IPS-18c (cell line): ENCODE measurements around the gene UBB.
"Not testable (repeated sequence)": the region's sequence is repeated elsewhere in the genome, so short reads cannot be mapped to it uniquely, and the experiment has no call there.

Source experiments
- H3K4me3 ChIP-seq: 2 replicates; pipeline ENCODE4 v1.7.0; 2013; ENCODE audit warnings: low read depth, mild to moderate bottlenecking, low read length, moderate library complexity; ENCODE audit not compliant: insufficient read depth
- H3K9me3 ChIP-seq: one replicate; pipeline ENCODE4 v1.6.1; 2013; ENCODE audit warnings: mild to moderate bottlenecking, low read length, moderate library complexity; ENCODE audit not compliant: control insufficient read depth, insufficient read depth

The UBB gene

DNA sequence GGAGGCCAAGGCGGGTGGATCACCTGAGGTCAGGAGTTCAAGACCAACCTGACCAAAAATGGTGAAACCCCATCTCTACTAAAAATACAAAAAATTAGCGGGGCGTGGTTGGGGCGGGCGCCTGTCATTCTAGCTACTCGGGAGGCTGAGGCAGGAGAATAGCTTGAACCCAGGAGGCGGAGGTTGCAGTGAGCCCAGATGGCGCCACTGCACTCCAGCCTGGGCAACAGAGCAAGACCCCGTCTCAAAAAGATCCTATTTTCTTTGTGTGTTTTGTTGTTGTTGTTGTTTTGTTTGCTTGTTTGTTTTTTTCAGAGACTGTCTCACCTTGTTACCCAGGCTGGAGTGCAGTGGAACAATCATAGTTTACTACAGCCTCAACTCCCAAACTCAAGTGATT, 23.0 kb downstream of the UBB start:
- H3K4me3 ChIP-seq, H3K9me3 ChIP-seq: not testable (repeated sequence)

DNA sequence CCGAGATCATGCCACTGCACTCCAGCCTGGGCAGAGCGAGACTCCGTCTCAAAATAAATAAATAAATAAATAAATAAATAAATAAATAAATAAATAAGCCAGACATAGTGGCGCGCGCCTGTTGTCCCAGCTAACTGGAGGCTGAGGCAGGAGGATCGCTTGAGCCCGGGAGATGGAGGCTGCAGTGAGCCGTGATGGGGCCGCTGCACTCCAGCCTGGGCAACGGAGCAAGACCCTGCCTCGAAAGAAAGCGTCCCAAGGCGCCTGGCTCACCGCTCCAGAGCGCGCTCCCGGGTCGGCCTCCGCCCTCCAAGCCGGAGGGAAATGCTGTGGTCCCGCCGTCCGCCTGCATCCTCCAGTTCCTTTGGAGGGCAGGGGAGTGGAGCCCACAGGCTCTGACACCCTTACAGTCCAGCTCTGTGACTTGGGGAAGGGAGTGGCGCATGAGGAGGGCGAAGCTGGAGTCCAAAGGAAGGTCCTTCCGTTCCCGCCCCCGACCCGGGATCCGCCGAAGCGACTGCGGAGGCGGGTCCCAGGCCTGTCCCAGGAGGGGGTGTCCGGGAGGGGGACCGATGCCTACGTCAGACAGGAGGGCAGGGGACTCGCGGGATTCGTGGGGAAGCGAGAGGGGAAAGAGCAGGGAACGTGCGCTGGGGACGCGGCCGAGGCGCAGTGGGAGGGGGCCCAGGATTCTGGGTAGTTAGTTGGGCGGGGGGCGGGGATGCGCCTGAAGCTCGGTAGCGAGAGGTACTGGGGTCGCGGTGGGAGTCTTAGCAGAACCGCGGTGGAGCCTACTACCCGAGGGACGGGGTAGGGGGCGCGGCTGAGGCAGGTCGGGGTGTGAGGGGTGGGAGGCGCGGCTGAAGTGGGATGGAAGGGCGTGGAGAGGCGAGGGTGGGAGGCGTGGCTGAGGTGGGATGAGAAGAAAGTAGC, 26.1 kb downstream of the UBB start:
- no peaks in the 10 kb centered on the region for H3K9me3 ChIP-seq
- peak overlapping the region; percentile 67 for H3K4me3 ChIP-seq

DNA sequence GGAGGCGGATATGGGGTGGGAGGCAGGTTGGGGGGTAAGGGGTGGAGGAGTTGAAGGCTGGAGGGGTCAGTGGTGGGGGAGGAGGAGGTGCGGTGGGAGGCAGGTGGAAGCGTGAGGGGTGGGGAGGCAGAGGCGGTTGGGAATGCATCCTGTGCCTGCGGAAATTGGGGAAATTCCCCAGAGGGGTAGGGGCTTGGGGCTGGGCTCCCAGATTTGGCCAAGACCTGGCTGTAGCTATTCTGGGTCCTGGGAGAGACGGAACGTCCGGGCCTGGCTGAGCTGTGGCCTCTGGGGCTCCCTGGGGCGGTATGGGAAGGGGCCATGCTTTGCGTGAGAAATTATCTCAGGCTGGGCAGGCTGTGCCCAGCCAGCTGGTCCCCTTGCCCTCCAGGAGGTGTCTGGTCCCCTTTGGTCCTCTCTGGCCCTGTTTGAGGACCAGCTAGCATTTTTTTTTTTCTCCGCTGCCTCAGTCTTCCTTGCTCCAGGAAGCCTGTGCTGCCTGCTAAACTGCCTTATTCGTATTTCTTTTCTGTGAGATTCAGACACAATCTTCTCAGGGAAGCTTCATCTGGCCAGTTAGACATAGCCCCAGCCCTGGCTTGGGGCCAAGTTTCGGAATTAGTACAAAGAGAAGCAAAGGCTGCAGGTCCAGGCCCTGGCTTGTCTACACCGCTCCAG, 27.2 kb downstream of the UBB start:
- Histone ChIP-seq H3K9me3 (no peaks in the 10 kb centered on the region), H3K4me3 (no peak overlapping the region)

DNA sequence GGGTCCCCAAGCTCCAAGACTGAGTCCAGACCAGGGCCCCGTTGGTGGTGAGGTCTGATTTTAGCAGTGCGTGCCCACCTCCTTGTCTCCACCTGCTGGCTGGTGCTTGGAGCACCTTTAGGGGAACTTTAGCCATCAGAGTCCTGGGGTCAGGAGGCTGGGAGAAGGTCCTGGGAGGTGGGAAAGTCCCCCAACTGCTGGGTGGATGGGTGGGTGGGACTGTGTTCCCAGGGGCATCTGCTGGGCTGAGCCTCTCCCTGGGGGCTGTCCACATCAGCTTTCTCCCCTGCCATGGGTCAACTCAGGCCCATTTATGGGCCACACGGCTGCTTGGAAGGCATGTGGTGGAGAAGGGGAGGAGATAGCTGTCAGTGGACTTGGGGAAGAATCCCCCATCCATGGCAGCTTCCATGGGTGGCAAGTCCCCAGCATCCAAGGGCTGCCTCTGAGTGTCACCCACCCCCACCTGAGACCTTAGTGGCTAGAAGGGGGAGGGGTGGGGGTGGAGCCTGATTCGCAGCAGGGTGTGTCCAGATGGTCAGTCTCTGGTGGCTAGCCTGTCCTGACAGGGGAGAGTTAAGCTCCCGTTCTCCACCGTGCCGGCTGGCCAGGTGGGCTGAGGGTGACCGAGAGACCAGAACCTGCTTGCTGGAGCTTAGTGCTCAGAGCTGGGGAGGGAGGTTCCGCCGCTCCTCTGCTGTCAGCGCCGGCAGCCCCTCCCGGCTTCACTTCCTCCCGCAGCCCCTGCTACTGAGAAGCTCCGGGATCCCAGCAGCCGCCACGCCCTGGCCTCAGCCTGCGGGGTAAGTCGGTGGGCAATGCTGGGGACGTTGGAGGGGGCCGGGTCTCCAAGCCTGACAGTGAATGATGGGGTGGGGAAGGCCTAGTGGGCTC, 34.4 kb downstream of the UBB start, which contains the start of gene TRPV2:
TSS of gene TRPV2 (plus strand) at position 541 of the 894 bp plus-strand sequence. CDS start 2,098 bp downstream, outside the sequence.
- H3K4me3 ChIP-seq, result no peak within 1 kb of the TSS

DNA sequence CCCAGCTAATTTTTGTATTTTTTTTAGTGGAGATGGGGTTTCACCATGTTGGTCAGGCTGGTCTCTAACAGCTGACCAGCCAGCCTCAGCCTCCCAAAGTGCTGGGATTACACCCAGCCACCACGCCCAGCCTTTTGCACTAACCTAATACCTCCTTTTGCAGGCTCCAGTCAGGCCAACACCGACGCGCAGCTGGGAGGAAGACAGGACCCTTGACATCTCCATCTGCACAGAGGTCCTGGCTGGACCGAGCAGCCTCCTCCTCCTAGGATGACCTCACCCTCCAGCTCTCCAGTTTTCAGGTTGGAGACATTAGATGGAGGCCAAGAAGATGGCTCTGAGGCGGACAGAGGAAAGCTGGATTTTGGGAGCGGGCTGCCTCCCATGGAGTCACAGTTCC, 36.5 kb downstream of the UBB start:
- Histone ChIP-seq H3K9me3 (no peaks in the 10 kb centered on the region), H3K4me3 (no peak overlapping the region)

More for the DNA sequence above, 34.4 kb downstream of the UBB start, which contains the start of gene TRPV2:
- H3K9me3 ChIP-seq, result no peaks in the 10 kb centered on the region

DNA sequence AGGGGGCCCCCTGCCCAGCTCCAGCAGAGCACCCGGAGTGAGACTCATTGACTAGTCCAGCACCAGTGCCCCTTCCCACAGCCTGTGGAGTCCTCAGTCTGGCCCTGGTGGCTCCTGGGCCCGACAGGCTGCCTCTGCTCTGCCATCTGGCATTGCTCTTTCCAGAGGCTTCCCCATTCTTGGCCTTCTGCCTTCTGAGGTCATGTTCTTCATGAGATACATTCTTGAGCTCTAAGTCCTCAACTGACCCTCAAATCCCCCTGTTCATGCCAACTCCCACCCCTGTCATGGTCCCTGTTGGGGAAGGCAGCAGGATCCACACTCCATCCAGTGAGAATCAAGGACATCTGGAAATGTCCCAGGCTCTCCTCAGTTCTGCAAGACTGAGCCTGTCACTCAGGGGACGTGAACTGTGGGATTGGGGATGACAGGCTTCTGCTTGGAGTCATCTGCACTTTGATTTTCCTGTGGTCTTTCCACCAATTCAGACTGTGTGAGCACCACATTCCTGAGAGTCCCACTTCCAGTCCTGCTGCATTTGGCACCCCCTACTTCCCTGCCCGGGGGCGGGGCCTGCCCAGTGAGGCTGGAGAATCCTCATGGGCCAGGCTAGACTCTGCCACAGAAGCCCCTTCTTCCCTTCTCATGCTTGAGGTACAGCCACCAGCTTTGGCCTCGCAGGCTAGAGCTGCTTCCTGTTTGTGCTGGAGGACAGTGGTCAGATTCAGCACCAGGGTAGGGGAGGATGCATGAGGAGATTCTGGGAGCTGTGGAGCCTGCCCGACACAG, 37.2 kb downstream of the UBB start:
- Histone ChIP-seq H3K4me3 (no peak overlapping the region), H3K9me3 (no peaks in the 10 kb centered on the region)

DNA sequence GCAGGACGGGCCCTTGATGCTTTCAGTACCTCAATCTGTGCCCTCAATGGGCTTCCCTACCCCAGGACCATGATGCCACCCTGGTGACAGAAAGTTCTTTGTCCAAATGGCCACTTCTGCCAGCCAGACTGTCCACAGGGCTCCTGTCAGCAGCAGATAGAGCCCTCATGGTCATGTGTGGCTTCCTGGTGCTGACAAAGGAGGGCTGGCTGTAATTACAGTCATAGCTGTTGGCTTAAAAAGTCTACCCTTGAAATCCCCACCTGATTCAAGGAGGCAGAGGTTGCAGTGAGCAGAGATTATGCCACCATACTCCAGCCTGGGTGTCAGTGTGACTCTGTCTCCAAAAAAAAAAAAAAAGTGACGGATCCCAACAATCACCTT, 37.8 kb downstream of the UBB start:
- H3K9me3 ChIP-seq, result no peaks in the 10 kb centered on the region
- H3K4me3 ChIP-seq, result no peak overlapping the region

DNA sequence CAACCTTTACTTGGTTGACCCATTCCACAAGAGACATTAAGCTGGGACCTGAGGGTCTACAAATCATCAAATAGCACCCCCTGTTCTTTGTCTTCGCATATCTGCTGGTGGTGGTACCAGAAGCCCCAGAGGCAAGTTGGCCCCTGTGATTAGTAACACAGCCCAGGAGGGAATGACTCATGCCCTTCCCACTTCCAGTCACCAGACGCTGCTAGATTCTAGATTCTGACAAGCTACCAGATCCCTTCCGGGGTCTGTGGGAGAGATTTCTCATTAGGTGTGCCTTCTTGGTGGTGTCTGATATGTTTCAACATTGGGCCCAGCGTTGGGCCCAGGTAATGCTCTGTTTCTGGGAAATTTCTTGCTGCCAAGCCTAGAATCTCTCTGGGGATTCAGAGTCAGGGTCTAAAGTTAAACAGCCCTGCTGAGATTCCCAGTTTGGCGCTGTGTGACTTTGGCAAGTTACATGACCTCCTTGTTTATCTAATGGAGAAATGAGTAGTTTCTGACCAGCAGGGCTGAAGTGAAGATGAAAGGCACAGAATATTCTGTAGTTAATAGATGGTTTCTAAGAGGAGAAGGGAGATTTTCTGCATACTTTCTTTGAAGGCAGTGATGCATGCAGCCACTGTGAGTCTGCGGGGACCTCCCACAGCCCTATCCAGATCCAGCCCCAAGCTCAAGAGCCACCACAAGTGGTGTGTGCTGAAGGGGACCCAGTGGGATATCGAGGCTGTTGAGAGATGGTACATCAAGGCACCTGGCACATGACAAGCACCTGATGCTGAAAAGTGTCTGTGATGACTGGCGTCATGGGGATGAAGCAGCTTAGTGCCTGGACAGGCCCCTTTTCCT, 38.4 kb downstream of the UBB start:
- Histone ChIP-seq H3K9me3 (no peaks in the 10 kb centered on the region), H3K4me3 (no peak overlapping the region)

DNA sequence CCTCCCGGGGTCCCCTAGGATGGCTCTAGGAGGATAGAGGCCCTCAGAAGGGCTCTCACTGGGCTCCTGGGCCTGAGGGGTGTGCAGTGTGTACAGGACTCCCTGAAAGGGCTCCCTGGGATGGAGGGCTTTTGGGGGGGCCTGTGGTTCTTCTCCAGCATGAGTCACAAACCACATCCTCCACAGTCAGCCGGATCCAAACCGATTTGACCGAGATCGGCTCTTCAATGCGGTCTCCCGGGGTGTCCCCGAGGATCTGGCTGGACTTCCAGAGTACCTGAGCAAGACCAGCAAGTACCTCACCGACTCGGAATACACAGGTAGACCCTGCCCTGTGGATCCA, 39.0 kb downstream of the UBB start:
- Histone ChIP-seq H3K4me3 (no peak overlapping the region), H3K9me3 (no peaks in the 10 kb centered on the region)

DNA sequence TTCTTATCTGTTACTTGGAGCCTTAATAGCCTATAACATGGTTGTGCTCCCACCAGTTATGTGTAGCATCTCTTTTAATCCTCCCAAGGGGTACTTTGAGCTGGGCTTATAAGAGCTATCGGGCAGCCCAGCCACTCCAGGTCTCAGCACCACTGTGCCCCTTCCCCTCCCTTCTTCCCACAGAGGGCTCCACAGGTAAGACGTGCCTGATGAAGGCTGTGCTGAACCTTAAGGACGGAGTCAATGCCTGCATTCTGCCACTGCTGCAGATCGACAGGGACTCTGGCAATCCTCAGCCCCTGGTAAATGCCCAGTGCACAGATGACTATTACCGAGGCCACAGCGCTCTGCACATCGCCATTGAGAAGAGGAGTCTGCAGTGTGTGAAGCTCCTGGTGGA, 41.5 kb downstream of the UBB start:
- no peaks in the 10 kb centered on the region for H3K9me3 ChIP-seq

DNA sequence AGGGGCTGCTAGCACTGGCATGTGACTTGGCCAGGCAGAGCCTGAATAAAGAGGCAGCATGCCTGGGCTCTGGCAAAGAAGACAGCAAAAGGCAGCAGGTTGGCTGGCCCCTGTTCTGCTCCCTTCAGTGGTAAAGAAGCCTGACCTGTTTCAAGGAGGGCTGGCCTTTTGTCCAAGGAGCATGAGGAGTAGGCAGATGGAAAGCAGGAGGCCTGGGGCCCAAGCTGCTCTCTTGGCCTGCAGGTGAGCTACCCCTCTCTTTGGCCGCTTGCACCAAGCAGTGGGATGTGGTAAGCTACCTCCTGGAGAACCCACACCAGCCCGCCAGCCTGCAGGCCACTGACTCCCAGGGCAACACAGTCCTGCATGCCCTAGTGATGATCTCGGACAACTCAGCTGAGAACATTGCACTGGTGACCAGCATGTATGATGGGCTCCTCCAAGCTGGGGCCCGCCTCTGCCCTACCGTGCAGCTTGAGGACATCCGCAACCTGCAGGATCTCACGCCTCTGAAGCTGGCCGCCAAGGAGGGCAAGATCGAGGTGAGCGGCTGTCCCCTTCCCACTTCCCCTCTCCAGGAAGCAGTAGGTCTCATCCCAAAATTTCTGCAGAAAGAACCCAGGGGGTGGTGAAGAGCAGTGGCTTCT, 42.5 kb downstream of the UBB start:
- no peak overlapping the region for H3K4me3 ChIP-seq

More for the DNA sequence above, 41.5 kb downstream of the UBB start:
- no peak overlapping the region for H3K4me3 ChIP-seq

DNA sequence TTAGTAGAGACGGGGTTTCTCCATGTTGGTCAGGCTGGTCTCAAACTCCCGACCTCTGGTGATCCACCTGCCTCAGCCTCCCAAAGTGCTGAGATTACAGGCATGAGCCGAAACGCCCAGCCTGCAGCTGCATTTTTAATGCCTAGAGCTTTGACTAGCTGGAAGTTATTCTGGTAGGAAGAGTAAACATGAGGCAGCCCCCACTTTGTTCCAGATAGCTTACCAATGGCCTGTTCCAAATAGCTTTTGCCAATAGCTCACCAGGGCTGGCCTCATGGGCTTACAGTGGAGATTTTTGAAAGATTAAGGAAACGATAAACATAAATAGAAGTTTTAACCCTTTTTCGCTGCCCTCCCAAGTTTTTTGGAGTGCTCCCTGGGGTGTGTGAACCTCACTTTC, 44.3 kb downstream of the UBB start:
- no peaks in the 10 kb centered on the region for H3K9me3 ChIP-seq
- H3K4me3 ChIP-seq, result no peak overlapping the region

More for the DNA sequence above, 42.5 kb downstream of the UBB start:
- no peaks in the 10 kb centered on the region for H3K9me3 ChIP-seq

DNA sequence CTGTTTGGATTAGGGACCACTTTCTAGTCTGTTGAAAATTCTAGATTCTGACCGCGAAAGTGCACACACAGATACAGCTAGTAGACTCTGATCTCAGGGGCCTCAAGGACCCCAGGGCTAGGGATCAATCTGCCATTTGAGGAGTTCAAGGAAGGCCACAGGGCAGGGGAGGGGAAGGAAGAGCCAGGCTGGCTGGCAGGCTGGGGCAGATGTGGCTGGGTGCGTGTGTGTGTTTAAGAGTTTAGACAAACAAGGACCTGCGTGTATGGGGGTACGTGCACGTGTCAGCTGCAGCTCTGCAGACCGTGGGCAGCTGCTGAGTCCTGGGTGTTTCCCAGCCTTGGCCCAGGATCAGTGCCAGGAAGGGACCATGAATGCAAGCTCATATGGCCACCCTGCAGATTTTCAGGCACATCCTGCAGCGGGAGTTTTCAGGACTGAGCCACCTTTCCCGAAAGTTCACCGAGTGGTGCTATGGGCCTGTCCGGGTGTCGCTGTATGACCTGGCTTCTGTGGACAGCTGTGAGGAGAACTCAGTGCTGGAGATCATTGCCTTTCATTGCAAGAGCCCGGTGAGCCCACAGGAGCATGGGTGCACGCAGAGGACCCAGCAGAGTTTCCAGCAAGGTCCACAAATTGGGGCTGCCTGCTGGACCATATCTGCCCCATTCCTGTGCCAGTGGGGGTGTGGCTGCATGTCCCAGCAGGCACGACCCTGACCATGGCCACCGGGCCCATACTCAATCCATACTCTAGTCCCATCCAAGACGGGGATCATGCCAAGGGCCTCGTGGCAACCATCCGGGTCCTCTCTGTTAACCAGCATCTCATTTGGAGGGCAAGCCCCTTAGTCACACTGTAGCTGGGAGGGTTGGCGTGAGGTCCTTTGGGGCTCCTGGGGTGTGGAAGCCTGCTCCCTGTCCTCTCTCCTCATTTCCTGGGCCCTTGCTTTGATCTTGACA, 45.1 kb downstream of the UBB start:
- Histone ChIP-seq H3K9me3 (no peaks in the 10 kb centered on the region), H3K4me3 (no peak overlapping the region)

DNA sequence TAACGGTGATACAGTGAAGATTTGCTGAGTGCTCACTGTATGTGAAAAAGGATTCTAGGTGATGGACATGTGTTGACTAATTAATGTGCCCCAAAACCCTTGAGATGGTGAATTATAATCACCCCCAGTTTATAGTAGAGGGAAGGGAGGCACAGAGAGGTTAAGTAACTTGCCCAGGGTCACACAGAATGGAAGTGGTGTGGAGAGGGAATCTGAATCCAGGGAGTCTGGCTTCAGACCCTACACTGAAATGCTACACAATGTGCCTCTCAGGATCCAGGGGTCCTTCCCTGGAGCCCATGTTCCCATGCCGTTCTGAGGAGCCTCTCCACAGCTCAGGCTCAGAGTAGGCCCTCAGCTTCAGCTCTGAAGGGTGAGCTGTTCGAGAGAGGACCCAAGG, 46.1 kb downstream of the UBB start:
- H3K4me3 ChIP-seq, result no peak overlapping the region
- H3K9me3 ChIP-seq, result no peaks in the 10 kb centered on the region
